Large intestine (tissue), 3 donors: Measurements from ENCODE around the gene MAEA. TPM values are rescaled to one million over a fixed set of nuclear protein-coding genes. Genes with fewer than 3 reads are reported as not detected.
"Not testable (repeated sequence)": the region's sequence is repeated elsewhere in the genome, so short reads cannot be mapped to it uniquely, and the experiment has no call there.

ENCODE experiments used
- DNase-seq, 2 donors: peaks; one replicate each; pipeline versions ENCODE4 v3.0.0 to v3.0.0-alpha.2; 2013
- H3K27ac ChIP-seq: one replicate; pipeline ENCODE4 v1.5.1; 2013; ENCODE audit warnings: low read length
- H3K27me3 ChIP-seq: 2 replicates; pipeline ENCODE4 v1.6.1; 2013; ENCODE audit warnings: low read length; ENCODE audit not compliant: control insufficient read depth, insufficient read depth
- H3K36me3 ChIP-seq: 2 replicates; pipeline ENCODE4 v1.6.1; 2013; ENCODE audit warnings: low read length; ENCODE audit not compliant: control insufficient read depth, insufficient read depth
- H3K4me1 ChIP-seq: one replicate; pipeline ENCODE4 v1.6.1; 2013; ENCODE audit warnings: low read length; ENCODE audit not compliant: control insufficient read depth, insufficient read depth
- H3K4me3 ChIP-seq: one replicate; pipeline ENCODE4 v1.5.1; 2013; ENCODE audit warnings: low read length
- H3K9me3 ChIP-seq: one replicate; pipeline ENCODE4 v1.6.1; 2013; ENCODE audit warnings: mild to moderate bottlenecking, low read depth, low read length, moderate library complexity; ENCODE audit not compliant: control insufficient read depth
- WGBS: methylation state at CpG from one replicate; pipeline ENCODE4 v1.1.5; 2013; ENCODE audit warnings: low lambda C conversion rate; ENCODE audit not compliant: insufficient coverage; 5-methylcytosine and 5-hydroxymethylcytosine counted together
- polyA plus RNA-seq: library from polyadenylated mRNA; unstranded; fragments of 120-200 nt; gene quantifications from one replicate; pipeline ENCODE4 v1.2.1, GENCODE V29; 2013

Gene MAEA
- polyA plus RNA-seq, 1 donor: 51.2 TPM

DNA sequence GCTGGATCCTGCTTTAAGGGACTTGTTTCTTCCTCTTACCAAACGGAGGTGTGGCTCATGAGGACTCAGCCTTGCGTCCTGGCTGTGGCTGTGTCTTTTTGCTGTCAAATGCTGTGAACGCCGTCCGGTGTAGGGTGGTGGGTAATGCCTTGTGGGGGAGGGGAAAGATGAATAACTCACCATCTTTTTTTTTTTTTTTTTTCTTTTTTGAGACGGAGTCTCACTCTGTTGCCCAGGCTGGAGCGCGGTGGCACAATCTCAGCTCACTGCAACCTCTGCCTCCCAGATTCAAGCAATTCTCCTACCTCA, 3.0 kb downstream of the MAEA start:
- H3K27ac ChIP-seq: not testable (repeated sequence)

DNA sequence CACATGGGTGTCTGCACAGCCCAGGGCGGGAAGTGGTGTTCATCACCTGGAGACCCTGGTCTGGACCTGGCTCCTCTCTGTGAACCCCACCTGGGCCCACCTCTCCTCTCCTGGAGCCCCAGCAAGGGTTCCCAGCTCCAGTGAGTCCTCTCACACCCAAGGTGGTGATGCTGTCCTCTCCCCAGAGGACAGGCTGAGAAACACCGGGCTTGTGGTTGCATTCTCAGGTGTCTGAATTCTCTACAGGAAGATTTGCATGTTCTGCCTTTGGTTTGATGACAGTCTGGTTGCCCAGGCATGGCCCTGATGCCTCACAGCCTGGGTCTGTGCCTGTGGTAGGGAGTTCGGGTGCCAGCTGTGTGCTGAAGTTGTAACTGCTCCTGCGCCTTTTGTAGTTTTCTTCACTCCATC, 3.8 kb downstream of the MAEA start:
- DNase-seq: no peak
- no CpG with 5 or more reads among the region's 4 CpGs for WGBS
- Histone ChIP-seq H3K4me3 (no peak overlapping the region), H3K27me3 (no peaks in the 10 kb centered on the region), H3K9me3 (no peaks in the 10 kb centered on the region), H3K4me1 (peaks cover 9% of the 10 kb centered on the region), H3K36me3 (peaks cover 19% of the 10 kb centered on the region), H3K27ac (no peak overlapping the region)

More for the DNA sequence above, 3.0 kb downstream of the MAEA start:
- WGBS: no CpG with 5 or more reads among the region's 8 CpGs
- H3K27me3 ChIP-seq, H3K4me1 ChIP-seq, DNase-seq, H3K9me3 ChIP-seq, H3K4me3 ChIP-seq: not testable (repeated sequence)
- H3K36me3 ChIP-seq: peaks cover 13% of the 10 kb centered on the region

DNA sequence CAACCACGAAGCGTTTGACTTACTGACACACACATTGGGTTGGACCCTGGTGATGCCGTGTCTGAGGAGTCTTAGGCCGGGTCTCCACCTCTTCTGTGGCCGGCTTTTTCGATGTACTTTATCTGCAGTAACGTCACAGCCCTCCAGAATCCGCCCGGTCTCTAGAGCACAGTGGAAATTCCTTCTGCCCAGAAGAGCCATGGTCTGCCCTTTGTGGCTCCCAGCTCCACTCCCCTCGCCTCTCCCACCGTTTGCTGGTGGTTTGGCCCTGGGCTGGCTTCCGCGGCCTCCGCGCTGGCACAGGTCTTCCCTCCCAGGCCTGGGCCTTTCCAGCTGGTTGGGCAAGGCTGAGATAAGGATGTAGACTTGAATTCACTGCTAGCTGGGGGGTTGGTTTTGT, 4.3 kb downstream of the MAEA start:
- Histone ChIP-seq H3K4me1 (peaks cover 6% of the 10 kb centered on the region), H3K4me3 (no peak overlapping the region), H3K27me3 (no peaks in the 10 kb centered on the region), H3K9me3 (no peaks in the 10 kb centered on the region), H3K36me3 (peaks cover 21% of the 10 kb centered on the region), H3K27ac (no peak overlapping the region)
- DNase-seq: no peak
- 100% methylated on average over 1 of the region's 15 CpGs for WGBS

DNA sequence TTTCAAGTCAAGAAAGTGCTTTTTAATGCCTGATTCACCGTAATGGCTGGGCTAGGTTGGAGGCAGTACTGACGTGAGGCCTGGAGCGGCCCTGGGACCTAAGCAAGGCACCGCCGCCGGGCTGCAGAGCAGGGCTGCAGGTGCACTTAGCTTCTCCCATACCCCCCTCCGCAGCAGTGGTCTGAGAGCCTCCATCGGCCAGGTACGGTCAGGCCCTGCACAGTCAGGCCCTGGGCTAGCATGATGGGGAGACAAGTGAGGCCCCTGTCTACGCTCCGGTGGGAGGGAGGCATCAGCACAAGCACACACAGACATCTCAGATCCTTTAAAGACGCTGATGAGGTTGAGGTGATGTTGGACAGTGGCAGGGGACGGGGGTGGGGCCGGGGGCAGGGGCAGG, 4.7 kb downstream of the MAEA start:
- DNase-seq: no peak
- Histone ChIP-seq H3K27me3 (no peaks in the 10 kb centered on the region), H3K27ac (no peak overlapping the region), H3K4me3 (no peak overlapping the region), H3K9me3 (no peaks in the 10 kb centered on the region), H3K36me3 (peaks cover 25% of the 10 kb centered on the region), H3K4me1 (peaks cover 3% of the 10 kb centered on the region)
- no CpG with 5 or more reads among the region's 14 CpGs for WGBS

DNA sequence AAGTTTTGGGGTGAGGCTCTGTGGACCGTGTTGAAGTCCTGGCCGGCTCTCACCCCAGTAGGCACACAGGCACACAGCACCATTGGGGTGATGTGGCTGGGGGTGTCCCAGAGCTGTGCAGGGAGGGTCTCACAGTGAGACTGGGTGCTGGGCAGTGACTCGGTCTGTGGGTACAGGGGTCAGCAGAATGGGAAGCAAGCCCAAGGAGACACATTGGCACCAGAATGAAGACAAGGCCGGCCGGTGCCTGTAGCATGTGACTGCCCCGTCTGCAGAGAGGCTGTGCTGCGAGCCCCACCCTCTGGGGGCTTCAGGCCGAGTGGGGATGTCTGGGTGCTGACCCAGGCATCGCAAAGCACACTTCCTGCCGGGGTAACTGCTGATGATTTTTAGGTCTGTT, 5.2 kb downstream of the MAEA start:
- H3K27ac ChIP-seq: no peak overlapping the region
- WGBS: no CpG with 5 or more reads among the region's 10 CpGs
- peaks cover 3% of the 10 kb centered on the region for H3K4me1 ChIP-seq
- H3K36me3 ChIP-seq: peaks cover 29% of the 10 kb centered on the region
- H3K4me3 ChIP-seq: no peak overlapping the region
- no peaks in the 10 kb centered on the region for H3K9me3 ChIP-seq
- no peaks in the 10 kb centered on the region for H3K27me3 ChIP-seq
- no peak for DNase-seq

DNA sequence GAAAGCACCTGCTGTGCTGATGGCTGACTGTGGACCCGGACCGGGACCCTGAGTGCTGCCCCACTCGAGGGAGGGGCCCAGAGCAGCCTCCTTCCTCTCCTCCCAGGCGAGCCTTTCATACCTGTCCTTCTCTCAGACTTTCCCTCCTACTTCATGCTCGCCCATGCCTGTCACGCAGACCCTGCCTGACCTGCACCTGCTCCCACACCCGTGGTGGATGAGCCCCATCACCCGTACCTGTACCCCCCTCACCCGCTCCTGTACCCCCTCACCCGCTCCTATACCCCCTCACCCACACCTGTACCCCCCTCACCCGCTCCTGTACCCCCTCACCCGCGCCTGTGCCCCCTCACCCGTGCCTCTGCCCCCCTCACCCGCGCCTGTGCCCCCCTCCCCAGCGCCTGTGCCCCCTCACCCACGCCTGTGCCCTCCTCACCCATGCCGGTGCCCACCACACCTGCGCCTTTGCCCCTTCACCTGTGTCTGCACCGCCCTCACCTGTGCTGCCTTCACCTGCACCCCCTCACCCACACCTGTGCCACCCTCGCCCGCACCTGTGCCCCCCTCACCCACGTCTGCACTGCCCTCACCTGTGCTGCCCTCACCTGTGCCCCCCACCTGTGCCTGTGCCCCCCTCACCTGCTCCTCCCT, 5.8 kb downstream of the MAEA start:
- no peak overlapping the region for H3K27ac ChIP-seq
- no CpG with 5 or more reads among the region's 24 CpGs for WGBS
- peaks cover 3% of the 10 kb centered on the region for H3K4me1 ChIP-seq
- DNase-seq: no peak
- no peaks in the 10 kb centered on the region for H3K9me3 ChIP-seq
- no peaks in the 10 kb centered on the region for H3K27me3 ChIP-seq
- H3K4me3 ChIP-seq: no peak overlapping the region
- peaks cover 31% of the 10 kb centered on the region for H3K36me3 ChIP-seq

DNA sequence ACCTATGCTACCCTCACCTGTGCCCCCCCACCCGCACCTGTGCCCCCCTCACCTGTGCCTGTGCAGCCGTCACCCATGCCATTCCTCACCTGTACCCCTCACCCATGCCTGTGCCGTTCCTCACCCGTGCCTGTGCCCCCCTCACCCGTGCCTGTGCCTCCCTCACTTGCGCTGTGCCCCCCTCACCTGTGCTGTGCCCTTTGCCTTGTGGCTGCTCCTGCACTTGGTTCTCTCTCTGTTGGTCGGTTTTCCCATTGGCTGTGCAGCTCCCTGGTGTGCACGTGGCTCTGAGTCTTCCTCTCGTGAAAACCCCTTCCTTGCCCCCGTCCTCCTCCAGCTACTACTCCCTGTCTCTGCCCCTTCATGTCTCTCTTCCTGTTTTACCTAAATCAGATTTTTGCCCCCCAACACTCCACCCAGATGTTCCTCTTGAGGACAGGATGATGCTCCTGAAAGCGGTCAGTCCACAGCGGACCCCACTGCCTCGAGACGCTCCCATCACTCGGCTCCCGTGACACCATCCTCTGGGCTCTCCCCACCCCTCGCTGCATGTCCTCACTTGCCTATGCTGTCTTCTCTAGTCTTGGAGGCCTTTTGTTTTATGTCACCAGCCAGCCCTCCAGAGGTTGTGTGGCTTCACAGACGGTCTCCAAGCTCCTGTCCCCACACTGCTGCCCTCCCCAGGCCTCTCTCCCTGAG, 6.8 kb downstream of the MAEA start:
- Histone ChIP-seq H3K27ac (no peak overlapping the region), H3K4me3 (no peak overlapping the region), H3K27me3 (no peaks in the 10 kb centered on the region), H3K4me1 (no peaks in the 10 kb centered on the region), H3K36me3 (peaks cover 38% of the 10 kb centered on the region), H3K9me3 (no peaks in the 10 kb centered on the region)
- no peak for DNase-seq
- no CpG with 5 or more reads among the region's 18 CpGs for WGBS

DNA sequence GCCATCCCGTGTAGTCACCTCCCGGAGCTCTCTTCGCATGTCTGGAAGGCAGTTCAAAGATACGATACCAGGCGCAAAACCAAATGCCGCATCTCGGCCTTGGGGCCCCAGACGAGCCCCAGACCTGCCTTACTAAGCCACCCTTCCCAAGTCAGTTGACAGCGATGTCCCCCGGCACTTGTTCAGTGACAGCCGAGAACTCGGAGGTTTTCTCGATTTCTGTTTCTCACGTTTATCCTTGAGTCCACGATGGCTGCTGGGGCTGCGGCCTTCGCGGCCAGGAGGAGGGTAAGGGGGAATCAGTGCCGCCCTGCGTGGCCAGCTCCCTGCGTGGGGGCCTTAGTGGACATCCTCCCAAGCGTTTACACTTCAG, 7.3 kb downstream of the MAEA start:
- Histone ChIP-seq H3K36me3 (peaks cover 38% of the 10 kb centered on the region), H3K4me3 (no peak overlapping the region), H3K27ac (no peak overlapping the region), H3K27me3 (no peaks in the 10 kb centered on the region), H3K9me3 (no peaks in the 10 kb centered on the region), H3K4me1 (no peaks in the 10 kb centered on the region)
- WGBS: no CpG with 5 or more reads among the region's 22 CpGs
- DNase-seq: no peak

DNA sequence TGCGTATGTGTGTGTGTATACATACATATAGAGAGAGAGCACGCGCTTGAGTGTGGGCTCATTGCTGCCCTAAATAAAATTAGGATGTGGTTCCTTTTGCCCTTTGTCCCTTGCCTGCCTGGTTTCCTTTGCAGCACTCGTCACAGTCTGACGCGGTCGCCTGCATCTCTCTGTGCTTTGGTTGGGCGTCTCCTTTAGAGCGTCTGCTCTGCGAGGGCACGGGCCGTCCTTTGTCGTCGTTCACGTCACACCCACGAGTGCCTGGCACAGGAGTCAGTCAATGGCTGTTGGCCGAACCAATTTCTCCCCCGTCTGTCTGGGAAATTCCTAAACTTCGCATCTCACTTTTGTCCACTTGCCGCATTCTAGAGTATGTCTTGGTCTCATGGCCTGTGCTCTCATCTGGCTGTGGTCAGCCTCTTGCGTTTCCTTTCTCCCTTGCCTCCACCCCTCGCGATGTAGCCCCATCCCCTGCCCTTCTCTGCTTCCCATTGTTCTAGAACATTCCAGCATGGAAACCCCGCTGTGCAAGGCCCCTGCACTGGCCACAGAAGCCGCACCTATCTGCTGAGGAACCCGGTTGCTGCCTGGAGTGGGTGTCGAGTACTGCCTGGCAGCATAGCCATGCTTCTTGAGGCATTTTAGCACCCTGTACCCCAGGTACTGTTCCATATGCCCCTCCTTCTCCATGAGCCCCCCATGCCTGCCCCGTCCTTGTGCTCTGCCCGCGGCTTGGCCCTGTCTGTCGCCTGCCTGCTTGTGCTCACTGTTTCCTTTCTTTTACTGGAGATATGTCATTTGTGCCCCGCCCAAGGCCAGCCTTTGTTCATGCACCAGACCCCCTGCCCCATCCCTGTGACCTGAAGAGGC, 8.0 kb downstream of the MAEA start:
- WGBS: 100% methylated on average over 2 of the region's 32 CpGs
- H3K27me3 ChIP-seq: no peaks in the 10 kb centered on the region
- peaks cover 36% of the 10 kb centered on the region for H3K36me3 ChIP-seq
- DNase-seq: no peak
- no peak overlapping the region for H3K4me3 ChIP-seq
- no peaks in the 10 kb centered on the region for H3K4me1 ChIP-seq
- no peaks in the 10 kb centered on the region for H3K9me3 ChIP-seq
- no peak overlapping the region for H3K27ac ChIP-seq

DNA sequence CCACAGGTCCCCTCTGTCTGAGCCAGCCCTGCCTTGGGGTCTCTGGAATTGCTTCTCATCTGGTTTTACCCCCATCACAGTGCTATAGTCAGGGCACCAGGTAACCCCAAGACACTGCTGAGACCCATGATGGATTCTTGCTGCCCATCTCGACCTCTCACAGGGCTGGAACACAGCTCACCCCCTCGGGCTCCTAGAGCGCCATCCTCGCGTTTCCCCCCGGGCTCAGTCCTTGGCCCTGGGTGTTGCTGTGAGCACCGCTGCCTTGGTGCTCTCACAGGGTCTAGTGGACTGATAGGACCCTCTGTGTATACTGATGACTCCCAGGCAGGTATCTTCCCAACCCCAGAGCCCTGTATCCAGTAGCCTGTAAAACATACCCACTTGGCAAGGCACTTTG, 8.8 kb downstream of the MAEA start:
- Histone ChIP-seq H3K27me3 (no peaks in the 10 kb centered on the region), H3K4me1 (no peaks in the 10 kb centered on the region), H3K36me3 (peaks cover 36% of the 10 kb centered on the region), H3K9me3 (no peaks in the 10 kb centered on the region), H3K4me3 (no peak overlapping the region), H3K27ac (no peak overlapping the region)
- no CpG with 5 or more reads among the region's 7 CpGs for WGBS
- no peak for DNase-seq
